ENCODE measurements around the gene MCF2L2.
A peak's percentile ranks its signal among the peaks of the same experiment; 100 is the strongest.

MCF2L2 gene

GRCh38 chr3:183360971-183361624, 67.3 kb downstream of the MCF2L2 start:
- DNase-seq: no peak

DNA sequence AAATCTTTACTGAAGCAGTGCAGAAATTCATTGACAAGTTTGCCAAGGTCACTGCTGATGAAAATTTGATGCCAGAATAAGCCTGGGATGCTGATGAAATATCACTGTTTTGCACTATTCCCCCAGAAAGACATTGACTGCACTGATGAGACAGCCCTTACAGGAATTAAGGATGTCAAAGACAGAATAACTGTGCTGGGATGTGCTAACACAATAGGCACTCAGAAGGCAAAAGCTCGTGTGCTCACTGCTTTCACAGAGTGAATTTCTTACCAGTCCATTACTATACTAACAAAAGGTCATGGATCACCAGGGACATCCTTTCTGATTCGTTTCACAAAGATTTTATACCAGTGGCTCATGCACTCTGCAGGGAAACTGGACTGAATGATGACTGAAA, 69.4 kb downstream of the MCF2L2 start:
- no peak for DNase-seq

- no peak for DNase-seq
Observed at GRCh38 chr3:183357564-183358079, 70.8 kb downstream of the MCF2L2 start.

DNA sequence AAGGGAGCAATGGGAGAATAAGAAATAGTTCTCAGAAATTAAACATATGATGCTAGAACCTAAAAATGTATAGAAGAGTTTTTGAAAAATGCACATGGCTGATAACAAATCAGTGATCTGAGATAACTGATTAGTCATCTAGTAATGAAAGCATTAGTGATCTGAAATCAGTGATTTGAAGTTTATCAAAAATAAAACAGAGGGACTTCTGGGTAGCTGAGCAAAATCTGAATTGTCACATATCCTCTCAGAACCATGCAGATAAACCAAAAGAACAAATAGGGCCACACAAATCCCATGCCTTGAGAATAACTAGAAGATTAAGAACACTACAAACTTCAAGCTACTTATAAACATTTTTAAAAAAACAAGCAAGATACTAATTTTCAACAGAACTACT, 71.5 kb downstream of the MCF2L2 start:
- DNase-seq: no peak

DNA sequence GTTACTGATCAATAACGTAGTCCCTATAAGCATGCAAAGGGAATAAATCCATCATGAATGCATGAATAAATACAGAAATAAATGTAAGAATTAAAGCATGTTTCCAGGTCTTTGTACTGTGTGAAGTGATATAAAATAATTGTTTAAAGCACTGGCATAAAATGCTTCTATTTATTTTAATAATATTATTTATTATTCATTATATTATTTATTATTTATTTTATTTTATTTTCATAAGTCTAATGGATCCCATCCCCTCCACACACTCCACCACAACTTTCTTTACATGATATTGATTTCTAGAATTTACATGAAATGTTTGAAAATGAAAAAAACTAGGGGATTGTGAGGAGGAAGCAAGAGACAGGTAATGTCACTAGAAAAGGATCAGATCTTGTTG, 73.5 kb downstream of the MCF2L2 start:
- no peak for DNase-seq

GRCh38 chr3:183354325-183354831, 74.0 kb downstream of the MCF2L2 start:
- no peak for DNase-seq

DNA sequence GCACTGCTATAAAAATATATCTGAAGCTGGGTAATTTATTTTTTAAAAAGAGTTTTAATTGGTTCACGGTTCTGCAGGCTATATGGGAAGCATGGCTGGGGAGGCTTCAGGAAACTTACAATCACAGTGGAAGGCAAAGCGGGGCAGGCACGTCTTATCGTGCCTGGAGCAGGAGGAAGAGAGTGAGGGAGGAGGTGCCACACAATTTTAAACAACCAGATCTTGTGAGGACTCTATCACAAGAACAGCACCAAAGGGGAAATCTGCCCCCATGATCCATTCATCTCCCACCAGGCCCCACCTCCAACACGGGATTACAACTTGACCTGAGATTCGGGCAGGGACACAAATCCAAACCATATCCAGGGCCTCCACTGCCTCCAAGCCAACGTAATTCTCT, 75.0 kb downstream of the MCF2L2 start:
- no peak for DNase-seq

GRCh38 chr3:183350164-183350563, 78.3 kb downstream of the MCF2L2 start:
- no peak for DNase-seq

DNA sequence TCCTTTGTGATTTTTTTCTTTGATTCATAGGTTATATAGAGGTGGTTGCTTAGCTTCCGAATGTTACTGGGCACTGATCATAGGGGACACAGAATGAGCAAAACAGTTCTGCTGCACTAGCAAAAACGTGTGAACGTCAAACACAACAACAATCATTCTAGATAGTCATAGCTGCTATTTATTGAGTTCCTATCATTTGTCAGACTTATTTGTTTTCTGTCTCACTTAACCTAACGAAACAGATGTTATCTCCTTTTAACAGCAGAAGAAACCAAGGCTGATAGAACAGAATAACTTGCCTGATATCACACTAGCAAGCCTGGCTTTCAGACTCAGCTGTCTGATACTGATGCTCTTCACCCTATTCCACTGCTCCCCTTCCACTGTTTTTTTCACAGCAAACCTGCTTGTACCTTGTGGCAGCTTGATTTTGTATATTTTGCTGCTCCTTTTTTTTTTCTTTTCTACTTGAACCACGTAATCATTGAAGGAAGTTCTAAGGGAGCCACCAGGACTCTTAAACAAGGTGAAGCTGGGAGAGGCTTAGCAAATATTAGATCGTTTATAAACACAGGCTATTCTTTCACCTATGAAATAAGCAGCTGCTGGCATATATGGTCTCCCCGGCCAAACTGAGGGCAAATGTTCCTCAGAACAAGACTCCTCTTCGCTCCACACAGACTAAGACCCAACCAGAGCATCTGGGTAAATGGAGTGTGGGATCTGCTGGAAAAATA, 78.8 kb downstream of the MCF2L2 start:
- DNase-seq: no peak

- DNase-seq: no peak
Observed at GRCh38 chr3:183342824-183343223, 85.6 kb downstream of the MCF2L2 start.

GRCh38 chr3:183341545-183342288, 86.7 kb downstream of the MCF2L2 start:
- DNase-seq: no peak

DNA sequence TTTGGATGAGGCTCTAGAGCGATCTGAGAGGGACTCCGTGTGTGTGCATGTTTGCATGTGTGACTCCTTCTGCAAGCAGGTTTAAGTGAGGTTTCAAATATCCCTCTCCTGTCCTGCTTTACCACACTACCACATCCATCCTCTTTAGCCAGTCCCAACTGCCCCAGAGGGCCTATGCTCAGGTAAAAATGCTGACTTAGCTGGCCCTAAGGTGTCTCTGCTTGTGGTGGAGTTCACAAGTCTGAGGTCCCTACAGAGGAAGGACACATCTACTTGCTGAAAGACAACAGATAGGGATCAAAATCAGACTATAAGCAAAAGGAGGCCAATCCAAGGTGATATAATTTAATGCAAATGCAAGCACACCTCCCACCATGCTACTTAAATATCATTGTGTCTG, 88.2 kb downstream of the MCF2L2 start:
- no peak for DNase-seq

DNA sequence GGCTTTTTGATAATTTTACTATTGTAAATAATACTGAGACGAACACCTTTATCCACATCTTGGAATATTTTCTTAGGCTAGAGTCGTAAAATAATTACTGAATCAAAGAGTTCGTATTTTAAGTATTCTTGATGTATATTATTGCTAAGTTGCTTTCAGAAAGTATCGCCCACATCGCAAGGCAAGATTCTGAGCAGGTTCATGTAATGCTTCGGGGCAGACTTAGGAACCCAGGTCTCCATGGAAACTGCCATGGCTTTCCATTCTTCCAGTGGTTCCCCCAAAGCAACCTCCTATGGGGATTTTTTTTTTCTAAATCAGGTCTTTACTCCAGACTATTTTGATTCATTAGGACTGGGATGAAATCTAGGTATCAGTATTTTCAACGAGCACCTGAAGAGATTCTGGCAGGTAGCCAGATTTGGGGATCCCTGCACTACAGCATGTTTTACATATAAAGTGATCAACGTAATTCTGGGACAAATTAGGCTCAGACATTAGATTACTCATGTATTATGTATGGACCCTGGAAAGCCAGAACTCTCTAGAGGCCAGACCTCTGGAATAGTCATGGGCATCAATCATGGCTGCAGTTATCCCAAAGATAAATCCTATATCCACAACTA, 88.8 kb downstream of the MCF2L2 start:
- DNase-seq: no peak

DNA sequence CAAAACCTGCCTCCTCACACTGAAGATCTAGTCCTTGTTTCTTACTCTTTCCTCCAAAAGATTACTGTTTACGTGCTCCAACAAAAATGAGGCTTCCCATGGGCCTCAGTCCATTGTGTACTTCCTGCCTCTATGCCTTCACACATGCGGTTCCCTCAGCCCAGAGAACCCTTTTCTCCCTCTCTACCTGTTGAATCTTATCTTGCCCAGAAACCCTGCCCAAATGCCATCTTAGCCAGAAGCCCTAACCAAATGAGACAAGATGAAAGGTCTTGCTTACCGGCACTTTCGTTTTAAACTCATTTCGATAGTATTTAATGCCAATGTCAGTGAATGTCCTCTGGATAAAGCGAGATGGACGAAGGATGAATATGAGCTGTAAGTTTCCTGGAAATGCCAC, 89.9 kb downstream of the MCF2L2 start:
- DNase-seq: no peak

GRCh38 chr3:183332487-183332886, 95.9 kb downstream of the MCF2L2 start:
- no peak for DNase-seq

- no peak for DNase-seq
Observed at GRCh38 chr3:183331498-183331897, 96.9 kb downstream of the MCF2L2 start.

DNA sequence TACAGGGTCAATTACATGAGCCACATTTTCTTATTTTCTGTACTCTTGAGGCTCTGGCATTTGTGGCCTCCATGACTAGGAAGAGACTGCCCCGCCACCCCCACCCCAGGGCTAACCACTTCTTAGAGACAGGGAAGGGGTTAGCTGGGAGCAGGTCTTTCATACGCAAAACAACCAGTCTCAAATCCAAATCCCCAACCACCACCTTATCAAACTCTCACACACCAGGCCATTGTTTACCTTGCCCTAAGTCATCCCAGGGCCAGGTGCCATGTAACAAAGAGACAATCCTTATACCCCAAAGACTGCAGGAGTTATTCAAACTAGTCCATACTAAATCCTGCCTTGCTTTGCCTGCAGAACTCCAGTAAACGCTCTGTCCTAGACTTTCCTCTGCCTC, 97.5 kb downstream of the MCF2L2 start:
- peak; percentile 52 for DNase-seq

GRCh38 chr3:183329543-183329942, 98.9 kb downstream of the MCF2L2 start:
- no peak for DNase-seq

GRCh38 chr3:183328823-183329222, 99.6 kb downstream of the MCF2L2 start:
- DNase-seq: no peak

DNA sequence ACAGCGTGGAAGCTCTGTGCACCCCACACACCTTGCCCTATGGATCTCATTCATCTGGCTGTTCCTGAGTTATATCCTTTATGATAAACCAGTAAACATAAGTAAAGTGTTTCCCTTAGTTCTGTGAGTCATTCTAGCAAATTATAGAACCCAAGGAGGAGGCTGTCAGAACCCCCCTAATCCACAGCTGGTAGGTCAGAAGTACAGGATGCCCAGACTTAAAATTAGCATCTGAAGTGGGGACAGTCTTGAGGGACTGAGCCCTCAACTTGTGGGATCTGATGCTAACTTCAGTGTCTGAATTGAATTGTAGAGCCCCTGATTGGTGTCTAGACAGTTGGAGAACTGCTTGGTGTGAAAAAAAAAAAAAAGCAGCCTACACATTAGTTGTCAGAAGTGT, 100.3 kb downstream of the MCF2L2 start:
- no peak for DNase-seq

DNA sequence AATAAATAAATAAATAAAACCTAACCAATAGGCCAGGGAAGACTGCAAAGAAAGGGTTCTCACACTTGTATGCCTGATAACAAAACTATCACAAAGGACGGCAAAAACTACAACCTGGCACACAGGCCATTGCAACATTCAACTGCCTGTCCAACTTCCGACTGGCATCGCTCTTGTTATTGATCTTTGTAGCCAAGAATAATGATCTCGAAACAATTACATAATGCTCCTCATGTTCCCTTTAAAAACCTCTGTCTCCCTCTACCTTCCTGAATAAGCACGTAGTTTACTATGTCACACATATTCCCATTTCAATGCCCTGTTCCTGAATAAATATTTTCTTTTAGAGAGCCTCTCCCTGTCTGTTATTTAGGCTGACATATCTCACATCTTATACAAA, 101.1 kb downstream of the MCF2L2 start:
- no peak for DNase-seq

DNA sequence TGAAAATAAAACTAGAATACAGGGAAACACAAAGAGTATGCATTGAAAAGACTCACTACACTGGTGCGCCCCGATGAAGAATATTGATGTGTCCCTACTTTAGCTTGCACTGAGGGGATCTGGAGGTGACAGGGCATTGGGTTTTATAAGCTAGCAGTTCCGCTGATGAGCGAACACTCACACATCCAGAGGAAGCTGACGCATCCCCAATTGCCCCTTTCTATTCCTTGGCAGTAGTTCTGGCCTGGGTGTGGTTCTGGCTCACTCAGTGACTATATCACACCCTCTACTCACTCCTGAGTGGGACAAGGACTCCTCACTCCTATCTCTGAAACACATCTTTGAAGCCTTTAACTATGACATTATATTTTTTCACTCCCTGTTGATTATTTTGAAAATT, 104.3 kb downstream of the MCF2L2 start:
- DNase-seq: no peak

GRCh38 chr3:183319371-183319770, 109.0 kb downstream of the MCF2L2 start:
- DNase-seq: no peak

Data from NCI-H2107 (cell line).